HEK293 (cell line): ENCODE measurements around the gene LIMCH1.

ENCODE experiments used
- CTCF ChIA-PET: fragments of 350-600 bp; formaldehyde crosslinking; extraction: SDS; loops from one replicate; lab custom pipeline; 2021; ENCODE audit warnings: antibody characterized with exemption; lab: Yijun Ruan, JAX
- POLR2A ChIA-PET: fragments of 300-600 bp; formaldehyde crosslinking; extraction: SDS; loops from one replicate; lab custom pipeline; 2020; ENCODE audit warnings: antibody characterized with exemption, inconsistent platforms; lab: Yijun Ruan, JAX
- H3K27ac ChIP-seq: fragments of 200-500 bp; sonication (Bioruptor generic); 2 replicates; pipeline ENCODE4 v1.5.1; 2014; ENCODE audit warnings: low read depth, low read length, control low read depth, inconsistent platforms; ENCODE audit errors: extremely low read depth
- H3K36me3 ChIP-seq, 2 experiments: fragments of 200-500 bp in 1 of 2; sonication (Bioruptor generic) in 1 of 2; 1 replicate in 1 of 2; 2 replicates in 1 of 2; pipeline ENCODE4 v1.5.1; 2014 to 2017; ENCODE audit warnings: inconsistent platforms in 2 of 2, low read length in 2 of 2; ENCODE audit not compliant: control insufficient read depth in 2 of 2, insufficient read depth in 1 of 2
- H3K4me1 ChIP-seq: fragments of 200-500 bp; sonication (Bioruptor generic); 2 replicates; pipeline ENCODE4 v1.5.1; 2014; ENCODE audit warnings: mild to moderate bottlenecking, low read length, inconsistent platforms; ENCODE audit not compliant: control insufficient read depth, insufficient read depth
- H3K4me3 ChIP-seq: 2 replicates; pipeline ENCODE4 v1.5.1; 2011; ENCODE audit warnings: low read depth, mild to moderate bottlenecking, control low read depth, low read length, moderate library complexity
- H3K9me3 ChIP-seq: fragments of 200-500 bp; sonication (Bioruptor generic); 2 replicates; pipeline ENCODE4 v1.5.1; 2014; ENCODE audit warnings: low read depth, low read length, inconsistent platforms; ENCODE audit not compliant: control insufficient read depth, insufficient read depth
- AEBP2 ChIP-seq: fragments of 450-650 bp; formaldehyde crosslinking; IDR thresholded peaks from 2 replicates; pipeline ENCODE4 v1.5.1; 2016; ENCODE audit warnings: missing biosample characterization, missing genetic modification characterization, borderline replicate concordance
- CTCF ChIP-seq: fragments of 450-650 bp; formaldehyde crosslinking; IDR thresholded peaks from 2 replicates; pipeline ENCODE4 v1.5.1; 2016; ENCODE audit warnings: missing biosample characterization, missing genetic modification characterization
- IKZF3 ChIP-seq: fragments of 450-650 bp; IDR thresholded peaks from 2 replicates; pipeline ENCODE4 v1.5.0; 2018; ENCODE audit warnings: missing biosample characterization, mild to moderate bottlenecking, missing genetic modification characterization, moderate library complexity
- KLF9 ChIP-seq: fragments of 450-650 bp; formaldehyde crosslinking; IDR thresholded peaks from 2 replicates; pipeline ENCODE4 v1.5.1; 2016; ENCODE audit warnings: missing biosample characterization, missing genetic modification characterization, low read depth
- PRDM4 ChIP-seq: fragments of 450-650 bp; formaldehyde crosslinking; IDR thresholded peaks from 2 replicates; pipeline ENCODE4 v1.5.1; 2017; ENCODE audit warnings: missing biosample characterization, missing genetic modification characterization
- SALL2 ChIP-seq: fragments of 450-650 bp; formaldehyde crosslinking; IDR thresholded peaks from 2 replicates; pipeline ENCODE4 v1.5.0; 2017; ENCODE audit warnings: missing biosample characterization, mild to moderate bottlenecking, missing genetic modification characterization, borderline replicate concordance
- TCF7L2 ChIP-seq: IDR thresholded peaks from 2 replicates; pipeline ENCODE4 v1.6.1; 2011; ENCODE audit warnings: low read depth, mild to moderate bottlenecking, inconsistent platforms, low read length, moderate library complexity, borderline replicate concordance
- TRIM28 ChIP-seq: IDR thresholded peaks from 2 replicates; pipeline ENCODE4 v1.6.1; 2011; ENCODE audit warnings: low read length, control low read depth, borderline replicate concordance
- YY2 ChIP-seq: fragments of 450-650 bp; formaldehyde crosslinking; IDR thresholded peaks from 2 replicates; pipeline ENCODE4 v1.5.1; 2016; ENCODE audit warnings: missing biosample characterization, missing genetic modification characterization
- ZBTB17 ChIP-seq: fragments of 450-650 bp; formaldehyde crosslinking; IDR thresholded peaks from 2 replicates; pipeline ENCODE4 v1.5.1; 2016; ENCODE audit warnings: missing biosample characterization, missing genetic modification characterization
- ZBTB6 ChIP-seq: fragments of 450-650 bp; formaldehyde crosslinking; IDR thresholded peaks from 2 replicates; pipeline ENCODE4 v1.5.1; 2017; ENCODE audit warnings: missing biosample characterization, missing genetic modification characterization
- ZNF518A ChIP-seq: fragments of 450-650 bp; formaldehyde crosslinking; conservative IDR thresholded peaks from 2 replicates; pipeline ENCODE4 v1.5.1; 2016; ENCODE audit warnings: low read depth, missing biosample characterization, missing genetic modification characterization
- ZNF654 ChIP-seq: fragments of 450-650 bp; formaldehyde crosslinking; IDR thresholded peaks from 2 replicates; pipeline ENCODE4 v1.5.1; 2016; ENCODE audit warnings: low read depth, missing biosample characterization, missing genetic modification characterization
- ZNF660 ChIP-seq: fragments of 450-650 bp; IDR thresholded peaks from 2 replicates; pipeline ENCODE4 v1.5.1; 2018; ENCODE audit warnings: missing biosample characterization, mild to moderate bottlenecking, missing genetic modification characterization
- ZNF768 ChIP-seq: fragments of 450-650 bp; formaldehyde crosslinking; IDR thresholded peaks from 2 replicates; pipeline ENCODE4 v1.5.1; 2018; ENCODE audit warnings: missing biosample characterization, mild to moderate bottlenecking, missing genetic modification characterization

The LIMCH1 gene

GRCh38 chr4:41660352-41660751, 122.4 kb downstream of the LIMCH1 start:
- no peaks in the 10 kb centered on the region for H3K36me3 ChIP-seq
- H3K27ac ChIP-seq, result no peak overlapping the region
- no peak overlapping the region for H3K4me3 ChIP-seq
- POLR2A ChIA-PET, result no interaction called here
- H3K4me1 ChIP-seq, result no peaks in the 10 kb centered on the region
- CTCF ChIA-PET, result interaction anchor here (0.5 to 5.1 kb wide), 3 partner anchors 370 to 380 kb away, joined by 3 to 73 read pairs (median 4); no protein-coding TSS in a partner anchor
- no peaks in the 10 kb centered on the region for H3K9me3 ChIP-seq
- TF ChIP-seq PRDM4 (tag by site-specific recombination), result no peak
- TF ChIP-seq ZBTB17 (tag by site-specific recombination), result no peak

- ChIA-PET CTCF (interaction anchor here (0.5 to 5.1 kb wide), 30 partner anchors 10 to 1566 kb away, joined by 3 to 73 read pairs (median 3); no protein-coding TSS in a partner anchor), POLR2A (no interaction called here)
- Histone ChIP-seq H3K36me3 (no peaks in the 10 kb centered on the region), H3K9me3 (no peaks in the 10 kb centered on the region), H3K4me1 (no peaks in the 10 kb centered on the region), H3K4me3 (no peak overlapping the region), H3K27ac (no peak overlapping the region)
- TF ChIP-seq ZNF660 (tag by site-specific recombination) (peak; percentile 59; the same call in 1 of the 2 replicates), AEBP2 (tag by site-specific recombination) (no peak), CTCF (tag by site-specific recombination) (peak; percentile 40; the same call in 1 of the 2 replicates), ZNF654 (peak; percentile 73), TRIM28 (no peak), IKZF3 (tag by site-specific recombination) (peak; percentile 40; the same call in 1 of the 2 replicates), TCF7L2 (no peak)
Measured at GRCh38 chr4:41661442-41662076, 123.6 kb downstream of the LIMCH1 start.

GRCh38 chr4:41665636-41666207, 127.8 kb downstream of the LIMCH1 start:
- ChIA-PET POLR2A (no interaction called here), CTCF (interaction anchor here (5.1 kb wide), 1 partner anchor 385 kb away, joined by 73 read pairs; no protein-coding TSS in a partner anchor)
- Histone ChIP-seq H3K27ac (no peak overlapping the region), H3K4me3 (no peak overlapping the region), H3K36me3 (no peaks in the 10 kb centered on the region), H3K4me1 (no peaks in the 10 kb centered on the region), H3K9me3 (no peaks in the 10 kb centered on the region)
- no peak for TF ChIP-seq ZBTB6 (tag by site-specific recombination)
- TF ChIP-seq SALL2 (tag by site-specific recombination), result no peak
- no peak for TF ChIP-seq ZNF768 (tag by site-specific recombination)
- TF ChIP-seq ZNF518A (tag by site-specific recombination), result no peak
- no peak for TF ChIP-seq YY2 (tag by site-specific recombination)
- no peak for TF ChIP-seq KLF9 (tag by site-specific recombination)
